ENCODE data around the gene SLC49A3. TPM values are rescaled to one million over a fixed set of nuclear protein-coding genes. Genes with fewer than 3 reads are reported as not detected.

The SLC49A3 gene
- total and polyA plus RNA-seq, 2 experiments from 2014 or later, result 12.2 to 12.8 TPM

DNA sequence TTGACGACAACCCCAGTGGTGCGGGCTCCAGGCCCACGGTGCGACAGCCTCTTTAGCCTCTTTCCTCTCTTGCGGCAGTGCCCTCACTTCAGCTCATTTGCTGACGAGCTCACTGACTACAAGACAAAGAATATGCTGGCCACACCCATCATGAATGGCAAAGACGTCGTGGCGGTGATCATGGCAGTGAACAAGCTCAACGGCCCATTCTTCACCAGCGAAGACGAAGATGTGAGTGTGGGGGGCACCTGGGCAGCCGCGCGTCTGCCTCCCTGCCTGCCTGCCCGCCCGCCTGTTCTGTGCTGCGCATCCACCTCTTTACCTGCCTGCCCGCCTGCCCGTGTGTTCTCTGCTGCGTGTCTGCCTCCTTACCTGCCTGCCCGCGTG is 54.4 kb downstream of the SLC49A3 start:
- Histone ChIP-seq H3K4me1 (ENCODE audit: insufficient read depth) (no peaks in the 10 kb centered on the region), H3K27ac (no peak overlapping the region), H4K20me1 (ENCODE audit: insufficient read depth, poor library complexity, severe bottlenecking) (no peaks in the 10 kb centered on the region), H2AFZ (no peak overlapping the region), H3K79me2 (no peaks in the 10 kb centered on the region), H3K27me3 (no peaks in the 10 kb centered on the region), H3K4me3 (no peak overlapping the region), H3K9me3 (ENCODE audit: low read depth) (no peaks in the 10 kb centered on the region), H3K4me2 (no peak overlapping the region), H3K36me3 (replicated peaks; ENCODE audit: insufficient read depth, low read depth) (no peaks in the 10 kb centered on the region), H3K9me2 (replicated peaks; ENCODE audit: insufficient read depth) (no peaks in the 10 kb centered on the region)
- WGBS (ENCODE audit: low lambda C conversion rate, missing lambda C conversion rate), result 86% methylated on average over 23 of the region's 23 CpGs
- TF ChIP-seq EZH2phosphoT487 (IDR thresholded peaks at IDR 0.05; ENCODE audit: low read depth, severe bottlenecking, unreplicated experiment), result no peak
- TF ChIP-seq EZH2 (IDR thresholded peaks at IDR 0.05; ENCODE audit: borderline replicate concordance), result no peak
- TF ChIP-seq, protein P1, sequence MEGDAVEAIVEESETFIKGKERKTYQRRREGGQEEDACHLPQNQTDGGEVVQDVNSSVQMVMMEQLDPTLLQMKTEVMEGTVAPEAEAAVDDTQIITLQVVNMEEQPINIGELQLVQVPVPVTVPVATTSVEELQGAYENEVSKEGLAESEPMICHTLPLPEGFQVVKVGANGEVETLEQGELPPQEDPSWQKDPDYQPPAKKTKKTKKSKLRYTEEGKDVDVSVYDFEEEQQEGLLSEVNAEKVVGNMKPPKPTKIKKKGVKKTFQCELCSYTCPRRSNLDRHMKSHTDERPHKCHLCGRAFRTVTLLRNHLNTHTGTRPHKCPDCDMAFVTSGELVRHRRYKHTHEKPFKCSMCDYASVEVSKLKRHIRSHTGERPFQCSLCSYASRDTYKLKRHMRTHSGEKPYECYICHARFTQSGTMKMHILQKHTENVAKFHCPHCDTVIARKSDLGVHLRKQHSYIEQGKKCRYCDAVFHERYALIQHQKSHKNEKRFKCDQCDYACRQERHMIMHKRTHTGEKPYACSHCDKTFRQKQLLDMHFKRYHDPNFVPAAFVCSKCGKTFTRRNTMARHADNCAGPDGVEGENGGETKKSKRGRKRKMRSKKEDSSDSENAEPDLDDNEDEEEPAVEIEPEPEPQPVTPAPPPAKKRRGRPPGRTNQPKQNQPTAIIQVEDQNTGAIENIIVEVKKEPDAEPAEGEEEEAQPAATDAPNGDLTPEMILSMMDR (IDR thresholded peaks at IDR 0.05; ENCODE audit: poor library complexity), result no peak
- no peak for DNase-seq (ENCODE audit: low spot score)

DNA sequence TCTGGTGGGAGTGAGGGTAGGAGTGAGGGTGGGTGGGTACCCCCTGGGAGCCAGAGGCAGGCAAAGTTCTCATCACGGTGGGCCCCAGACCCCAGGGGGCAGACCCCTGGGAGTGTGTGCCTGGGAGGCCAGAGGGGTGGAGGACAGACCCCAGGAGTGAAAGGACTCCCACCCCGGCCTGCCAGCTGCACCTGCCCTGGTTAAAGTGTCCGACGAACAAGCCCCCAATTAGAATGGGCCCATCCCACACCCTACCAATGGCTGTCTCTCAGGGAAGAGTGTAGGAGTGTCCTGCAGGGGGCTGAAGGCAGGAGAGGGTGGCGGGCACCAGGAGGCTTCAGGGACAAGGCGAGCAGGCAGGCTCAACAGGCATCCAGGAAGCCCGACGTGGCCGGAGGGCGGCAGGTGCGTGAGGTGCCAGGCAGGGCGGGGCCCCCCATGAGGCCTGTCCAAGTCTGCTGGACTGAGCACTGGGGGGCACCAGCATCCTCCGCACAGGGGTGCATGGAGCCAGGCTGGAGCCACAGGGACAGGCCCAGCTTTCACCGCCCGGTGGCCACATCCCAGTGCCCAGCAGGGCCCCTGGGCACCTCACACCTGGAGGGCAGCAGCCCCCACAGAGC is 54.9 kb downstream of the SLC49A3 start:
- WGBS (ENCODE audit: low lambda C conversion rate, missing lambda C conversion rate), result 89% methylated on average over 14 of the region's 15 CpGs
- TF ChIP-seq EZH2phosphoT487 (IDR thresholded peaks at IDR 0.05; ENCODE audit: low read depth, severe bottlenecking, unreplicated experiment) (no peak), EZH2 (IDR thresholded peaks at IDR 0.05; ENCODE audit: borderline replicate concordance) (no peak)
- TF ChIP-seq, protein P1 (IDR thresholded peaks at IDR 0.05; ENCODE audit: poor library complexity), result no peak
- no peak for DNase-seq (ENCODE audit: low spot score)

DNA sequence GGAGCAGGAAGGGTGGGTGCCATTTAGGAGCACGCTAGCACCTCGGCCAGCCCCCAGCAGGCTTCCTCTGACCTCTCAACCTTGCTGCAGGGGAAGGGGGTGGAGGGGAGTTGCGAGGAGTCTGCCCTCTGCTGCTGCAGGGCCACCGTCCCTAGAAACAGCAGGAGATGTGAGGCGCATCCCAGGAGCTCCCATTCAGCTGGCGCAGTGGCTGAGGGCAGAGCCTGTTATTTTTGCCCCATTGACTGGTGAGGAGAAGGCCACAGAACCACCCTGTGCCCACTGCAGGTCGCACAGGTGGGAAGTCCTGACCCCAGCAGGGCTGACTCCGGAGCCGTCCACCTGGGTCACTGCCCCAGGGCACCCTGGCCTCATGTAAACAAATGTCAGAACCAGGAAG is 55.5 kb downstream of the SLC49A3 start:
- H3K4me1 ChIP-seq (ENCODE audit: insufficient read depth), result no peaks in the 10 kb centered on the region
- no peaks in the 10 kb centered on the region for H3K9me3 ChIP-seq (ENCODE audit: low read depth)
- H2AFZ ChIP-seq, result no peak overlapping the region
- TF ChIP-seq EZH2phosphoT487 (IDR thresholded peaks at IDR 0.05; ENCODE audit: low read depth, severe bottlenecking, unreplicated experiment) (no peak), EZH2 (IDR thresholded peaks at IDR 0.05; ENCODE audit: borderline replicate concordance) (no peak)
- TF ChIP-seq, protein P1 (IDR thresholded peaks at IDR 0.05; ENCODE audit: poor library complexity), result no peak
- H3K27ac ChIP-seq, result no peak overlapping the region
- no peak for DNase-seq (ENCODE audit: low spot score)
- H3K4me3 ChIP-seq, result no peak overlapping the region
- WGBS (ENCODE audit: low lambda C conversion rate, missing lambda C conversion rate), result 67% methylated on average over 9 of the region's 9 CpGs
- no peaks in the 10 kb centered on the region for H3K27me3 ChIP-seq
- H3K4me2 ChIP-seq, result no peak overlapping the region
- no peaks in the 10 kb centered on the region for H4K20me1 ChIP-seq (ENCODE audit: insufficient read depth, poor library complexity, severe bottlenecking)
- no peaks in the 10 kb centered on the region for H3K79me2 ChIP-seq
- no peaks in the 10 kb centered on the region for H3K36me3 ChIP-seq (replicated peaks; ENCODE audit: insufficient read depth, low read depth)
- no peaks in the 10 kb centered on the region for H3K9me2 ChIP-seq (replicated peaks; ENCODE audit: insufficient read depth)

More for the DNA sequence above, 54.9 kb downstream of the SLC49A3 start:
- no peaks in the 10 kb centered on the region for H4K20me1 ChIP-seq (ENCODE audit: insufficient read depth, poor library complexity, severe bottlenecking)
- H3K36me3 ChIP-seq (replicated peaks; ENCODE audit: insufficient read depth, low read depth), result no peaks in the 10 kb centered on the region
- H3K27me3 ChIP-seq, result no peaks in the 10 kb centered on the region
- no peaks in the 10 kb centered on the region for H3K9me2 ChIP-seq (replicated peaks; ENCODE audit: insufficient read depth)
- H2AFZ ChIP-seq, result no peak overlapping the region
- H3K4me1 ChIP-seq (ENCODE audit: insufficient read depth), result no peaks in the 10 kb centered on the region
- no peak overlapping the region for H3K4me2 ChIP-seq
- H3K27ac ChIP-seq, result no peak overlapping the region
- no peak overlapping the region for H3K4me3 ChIP-seq
- no peaks in the 10 kb centered on the region for H3K9me3 ChIP-seq (ENCODE audit: low read depth)
- no peaks in the 10 kb centered on the region for H3K79me2 ChIP-seq
